ENCODE data around the gene OR6V1.
"Not testable (repeated sequence)": the region's sequence is repeated elsewhere in the genome, so short reads cannot be mapped to it uniquely, and the experiment has no call there.

OR6V1 gene

GRCh38 chr7:143074141-143074540 is 22.0 kb downstream of the OR6V1 start:
- Histone ChIP-seq H3K36me3 (no peaks in the 10 kb centered on the region), H3K4me3 (ENCODE audit: low read depth, low read length) (no peak overlapping the region), H3K4me1 (no peaks in the 10 kb centered on the region), H3K27me3 (no peaks in the 10 kb centered on the region), H3K9me3 (no peaks in the 10 kb centered on the region)
- TF ChIP-seq CTCF (IDR thresholded peaks at IDR 0.05; ENCODE audit: low read depth, low read length) = no peak
- DNase-seq = no peak

GRCh38 chr7:143085109-143085508 is 33.0 kb downstream of the OR6V1 start:
- DNase-seq = no peak
- Histone ChIP-seq H3K9me3 (no peaks in the 10 kb centered on the region), H3K4me3 (ENCODE audit: low read depth, low read length) (no peak overlapping the region)

GRCh38 chr7:143085610-143086009 is 33.5 kb downstream of the OR6V1 start:
- not testable (repeated sequence) for DNase-seq; H3K27me3 ChIP-seq; H3K36me3 ChIP-seq; H3K9me3 ChIP-seq; H3K4me3 ChIP-seq (ENCODE audit: low read depth, low read length); H3K4me1 ChIP-seq

More at GRCh38 chr7:143085109-143085508, 33.0 kb downstream of the OR6V1 start:
- no peaks in the 10 kb centered on the region for H3K4me1 ChIP-seq
- TF ChIP-seq CTCF (IDR thresholded peaks at IDR 0.05; ENCODE audit: low read depth, low read length) = no peak
- H3K27me3 ChIP-seq = no peaks in the 10 kb centered on the region
- no peaks in the 10 kb centered on the region for H3K36me3 ChIP-seq

GRCh38 chr7:143088549-143089231 is 36.5 kb downstream of the OR6V1 start:
- not testable (repeated sequence) for H3K9me3 ChIP-seq; DNase-seq; H3K4me1 ChIP-seq; H3K36me3 ChIP-seq; H3K27me3 ChIP-seq; H3K4me3 ChIP-seq (ENCODE audit: low read depth, low read length)

- no peak for DNase-seq
- Histone ChIP-seq H3K9me3 (no peaks in the 10 kb centered on the region), H3K36me3 (no peaks in the 10 kb centered on the region), H3K4me1 (no peaks in the 10 kb centered on the region), H3K27me3 (no peaks in the 10 kb centered on the region), H3K4me3 (ENCODE audit: low read depth, low read length) (no peak overlapping the region)
- no peak for TF ChIP-seq CTCF (IDR thresholded peaks at IDR 0.05; ENCODE audit: low read depth, low read length)
These were observed 44.0 kb downstream of the OR6V1 start for GRCh38 chr7:143096146-143096545.

- not testable (repeated sequence) for H3K4me3 ChIP-seq (ENCODE audit: low read depth, low read length); DNase-seq; H3K4me1 ChIP-seq; H3K9me3 ChIP-seq; H3K36me3 ChIP-seq; H3K27me3 ChIP-seq
These were observed 47.4 kb downstream of the OR6V1 start for GRCh38 chr7:143099579-143099978.
